ENCODE measurements around the gene MYOF.
A peak's percentile ranks its signal among the peaks of the same experiment; 100 is the strongest.

MYOF gene

GRCh38 chr10:93509816-93510215 is 27.7 kb upstream of the MYOF start:
- no peak overlapping the region for H4K8ac ChIP-seq (ENCODE audit: low read length)
- H3K4me3 ChIP-seq (ENCODE audit: insufficient read depth in 1 of 2, low read depth in 1 of 2, low read length in 2 of 2), result no peak overlapping the region
- WGBS, result 100% methylated on average over 4 of the region's 8 CpGs
- no peak overlapping the region for H4K91ac ChIP-seq (ENCODE audit: low read length)
- H3K27me3 ChIP-seq (ENCODE audit: control insufficient read depth in 1 of 2, insufficient read depth in 1 of 2, low read length in 2 of 2), result no peaks in the 10 kb centered on the region
- H2BK15ac ChIP-seq (ENCODE audit: low read depth, poor library complexity, severe bottlenecking), result no peak overlapping the region
- no peaks in the 10 kb centered on the region for H3K4me1 ChIP-seq (ENCODE audit: control insufficient read depth, insufficient read depth, low read depth, low read length)
- no peaks in the 10 kb centered on the region for H3K36me3 ChIP-seq (ENCODE audit: control insufficient read depth in 1 of 2, insufficient read depth in 2 of 2, low read depth in 1 of 2, low read length in 2 of 2)
- no peak for DNase-seq
- no peak overlapping the region for H3K14ac ChIP-seq (ENCODE audit: low read length in 2 of 2)
- H3K23ac ChIP-seq (ENCODE audit: low read length in 2 of 2), result no peak overlapping the region
- H3K4ac ChIP-seq (ENCODE audit: low read depth in 1 of 2, low read length in 2 of 2), result no peak overlapping the region
- no peak overlapping the region for H2BK120ac ChIP-seq (ENCODE audit: low read depth, low read length)
- no peak overlapping the region for H3K18ac ChIP-seq (ENCODE audit: low read depth in 1 of 2, low read length in 2 of 2)
- H2BK5ac ChIP-seq (ENCODE audit: low read depth, low read length, poor library complexity, severe bottlenecking), result no peak overlapping the region
- no peak overlapping the region for H3K27ac ChIP-seq (ENCODE audit: low read length, poor library complexity, severe bottlenecking)
- no peaks in the 10 kb centered on the region for H3K9me3 ChIP-seq (ENCODE audit: control insufficient read depth, low read length)
- H2BK12ac ChIP-seq (ENCODE audit: low read length in 2 of 2), result no peak overlapping the region
- no peak overlapping the region for H3K9ac ChIP-seq (ENCODE audit: low read length)
- no peak overlapping the region for H3K4me2 ChIP-seq (ENCODE audit: low read length, poor library complexity, severe bottlenecking)
- no peak overlapping the region for H2AK5ac ChIP-seq (ENCODE audit: low read length, severe bottlenecking)
- H3K79me1 ChIP-seq (replicated peaks; ENCODE audit: low read length, poor library complexity, severe bottlenecking), result peaks cover 5% of the 10 kb centered on the region
- H2AFZ ChIP-seq (ENCODE audit: low read depth, low read length), result no peak overlapping the region

- Histone ChIP-seq H3K9ac (ENCODE audit: low read length) (no peak overlapping the region), H4K8ac (ENCODE audit: low read length) (no peak overlapping the region), H3K18ac (ENCODE audit: low read depth in 1 of 2, low read length in 2 of 2) (no peak overlapping the region), H3K4ac (ENCODE audit: low read depth in 1 of 2, low read length in 2 of 2) (no peak overlapping the region), H3K9me3 (ENCODE audit: control insufficient read depth, low read length) (no peaks in the 10 kb centered on the region), H2BK5ac (ENCODE audit: low read depth, low read length, poor library complexity, severe bottlenecking) (no peak overlapping the region), H2BK15ac (ENCODE audit: low read depth, poor library complexity, severe bottlenecking) (no peak overlapping the region), H3K4me2 (ENCODE audit: low read length, poor library complexity, severe bottlenecking) (no peak overlapping the region), H2BK12ac (ENCODE audit: low read length in 2 of 2) (no peak overlapping the region), H3K23ac (ENCODE audit: low read length in 2 of 2) (no peak overlapping the region), H3K4me1 (ENCODE audit: control insufficient read depth, insufficient read depth, low read depth, low read length) (no peaks in the 10 kb centered on the region), H3K27me3 (ENCODE audit: control insufficient read depth in 1 of 2, insufficient read depth in 1 of 2, low read length in 2 of 2) (no peaks in the 10 kb centered on the region), H3K14ac (ENCODE audit: low read length in 2 of 2) (no peak overlapping the region), H3K27ac (ENCODE audit: low read length, poor library complexity, severe bottlenecking) (no peak overlapping the region), H4K91ac (ENCODE audit: low read length) (no peak overlapping the region), H2BK120ac (ENCODE audit: low read depth, low read length) (no peak overlapping the region), H3K79me1 (replicated peaks; ENCODE audit: low read length, poor library complexity, severe bottlenecking) (peaks cover 3% of the 10 kb centered on the region), H2AK5ac (ENCODE audit: low read length, severe bottlenecking) (no peak overlapping the region), H3K36me3 (ENCODE audit: control insufficient read depth in 1 of 2, insufficient read depth in 2 of 2, low read depth in 1 of 2, low read length in 2 of 2) (no peaks in the 10 kb centered on the region), H2AFZ (ENCODE audit: low read depth, low read length) (no peak overlapping the region), H3K4me3 (ENCODE audit: insufficient read depth in 1 of 2, low read depth in 1 of 2, low read length in 2 of 2) (no peak overlapping the region)
- DNase-seq, result no peak
- WGBS, result no CpG with 5 or more reads among the region's 2 CpGs
Observed at GRCh38 chr10:93505075-93505474, 22.9 kb upstream of the MYOF start.

- Histone ChIP-seq H3K4ac (ENCODE audit: low read depth in 1 of 2, low read length in 2 of 2) (no peak overlapping the region), H3K27me3 (ENCODE audit: control insufficient read depth in 1 of 2, insufficient read depth in 1 of 2, low read length in 2 of 2) (no peaks in the 10 kb centered on the region), H3K23ac (ENCODE audit: low read length in 2 of 2) (no peak overlapping the region), H3K18ac (ENCODE audit: low read depth in 1 of 2, low read length in 2 of 2) (no peak overlapping the region), H3K4me3 (ENCODE audit: insufficient read depth in 1 of 2, low read depth in 1 of 2, low read length in 2 of 2) (no peak overlapping the region), H3K36me3 (ENCODE audit: control insufficient read depth in 1 of 2, insufficient read depth in 2 of 2, low read depth in 1 of 2, low read length in 2 of 2) (no peaks in the 10 kb centered on the region), H3K9ac (ENCODE audit: low read length) (no peak overlapping the region), H4K8ac (ENCODE audit: low read length) (no peak overlapping the region), H2BK5ac (ENCODE audit: low read depth, low read length, poor library complexity, severe bottlenecking) (no peak overlapping the region), H3K27ac (ENCODE audit: low read length, poor library complexity, severe bottlenecking) (no peak overlapping the region), H2AK5ac (ENCODE audit: low read length, severe bottlenecking) (no peak overlapping the region), H3K4me2 (ENCODE audit: low read length, poor library complexity, severe bottlenecking) (no peak overlapping the region), H3K4me1 (ENCODE audit: control insufficient read depth, insufficient read depth, low read depth, low read length) (no peaks in the 10 kb centered on the region), H3K79me1 (replicated peaks; ENCODE audit: low read length, poor library complexity, severe bottlenecking) (peaks cover 3% of the 10 kb centered on the region), H2BK12ac (ENCODE audit: low read length in 2 of 2) (no peak overlapping the region), H3K14ac (ENCODE audit: low read length in 2 of 2) (no peak overlapping the region), H2BK15ac (ENCODE audit: low read depth, poor library complexity, severe bottlenecking) (no peak overlapping the region), H2AFZ (ENCODE audit: low read depth, low read length) (no peak overlapping the region), H3K9me3 (ENCODE audit: control insufficient read depth, low read length) (no peaks in the 10 kb centered on the region), H4K91ac (ENCODE audit: low read length) (no peak overlapping the region), H2BK120ac (ENCODE audit: low read depth, low read length) (no peak overlapping the region)
- 98% methylated on average over 4 of the region's 6 CpGs for WGBS
- DNase-seq, result no peak
Observed at GRCh38 chr10:93503075-93503474, 20.9 kb upstream of the MYOF start.

GRCh38 chr10:93501650-93502049 is 19.5 kb upstream of the MYOF start:
- H2BK12ac ChIP-seq (ENCODE audit: low read length in 2 of 2), result no peak overlapping the region
- no peak overlapping the region for H3K14ac ChIP-seq (ENCODE audit: low read length in 2 of 2)
- H3K9me3 ChIP-seq (ENCODE audit: control insufficient read depth, low read length), result no peaks in the 10 kb centered on the region
- no peak overlapping the region for H3K4me2 ChIP-seq (ENCODE audit: low read length, poor library complexity, severe bottlenecking)
- peak overlapping the region; percentile 8 for H3K9ac ChIP-seq (ENCODE audit: low read length)
- peaks cover 4% of the 10 kb centered on the region for H3K79me1 ChIP-seq (replicated peaks; ENCODE audit: low read length, poor library complexity, severe bottlenecking)
- H4K8ac ChIP-seq (ENCODE audit: low read length), result no peak overlapping the region
- H2BK120ac ChIP-seq (ENCODE audit: low read depth, low read length), result no peak overlapping the region
- H3K36me3 ChIP-seq (ENCODE audit: control insufficient read depth in 1 of 2, insufficient read depth in 2 of 2, low read depth in 1 of 2, low read length in 2 of 2), result no peaks in the 10 kb centered on the region
- no peaks in the 10 kb centered on the region for H3K4me1 ChIP-seq (ENCODE audit: control insufficient read depth, insufficient read depth, low read depth, low read length)
- H2BK5ac ChIP-seq (ENCODE audit: low read depth, low read length, poor library complexity, severe bottlenecking), result no peak overlapping the region
- H2BK15ac ChIP-seq (ENCODE audit: low read depth, poor library complexity, severe bottlenecking), result no peak overlapping the region
- H3K27ac ChIP-seq (ENCODE audit: low read length, poor library complexity, severe bottlenecking), result no peak overlapping the region
- H3K4ac ChIP-seq (ENCODE audit: low read depth in 1 of 2, low read length in 2 of 2), result no peak overlapping the region
- H2AFZ ChIP-seq (ENCODE audit: low read depth, low read length), result no peak overlapping the region
- H2AK5ac ChIP-seq (ENCODE audit: low read length, severe bottlenecking), result no peak overlapping the region
- H3K23ac ChIP-seq (ENCODE audit: low read length in 2 of 2), result no peak overlapping the region
- H4K91ac ChIP-seq (ENCODE audit: low read length), result no peak overlapping the region
- H3K27me3 ChIP-seq (ENCODE audit: control insufficient read depth in 1 of 2, insufficient read depth in 1 of 2, low read length in 2 of 2), result no peaks in the 10 kb centered on the region
- no peak overlapping the region for H3K4me3 ChIP-seq (ENCODE audit: insufficient read depth in 1 of 2, low read depth in 1 of 2, low read length in 2 of 2)
- DNase-seq, result peak; percentile 10
- no peak overlapping the region for H3K18ac ChIP-seq (ENCODE audit: low read depth in 1 of 2, low read length in 2 of 2)
